Measurements from ENCODE around the gene ASB3. TPM values are rescaled to one million over a fixed set of nuclear protein-coding genes. Genes with fewer than 3 reads are reported as not detected.
"Not testable (repeated sequence)": the region's sequence is repeated elsewhere in the genome, so short reads cannot be mapped to it uniquely, and the experiment has no call there.

Gene ASB3
- polyA plus RNA-seq, 3 donors: 3.4 to 10.1 (median 5.5) TPM

GRCh38 chr2:53793821-53794220 is 7.1 kb upstream of the ASB3 start:
- no peak overlapping the region for H3K27ac ChIP-seq (ENCODE audit: low read depth, low read length)
- 74 to 91% (median 87%) methylated on average over 3 of the region's 3 CpGs for WGBS, 3 donors

- 90 to 97% (median 95%) methylated on average over 3 of the region's 3 CpGs for WGBS, 3 donors
- H3K27ac ChIP-seq (ENCODE audit: low read depth, low read length): no peak overlapping the region
Observed at GRCh38 chr2:53793261-53793660, 6.5 kb upstream of the ASB3 start.

GRCh38 chr2:53787614-53788289 is 999 bp upstream of the ASB3 start:
- no peak overlapping the region for H3K27ac ChIP-seq (ENCODE audit: low read depth, low read length)
- 1 to 2% (median 2%) methylated on average over 17 of the region's 17 CpGs for WGBS, 3 donors

- 0 to 1% (median 0%) methylated on average over 18 of the region's 18 CpGs for WGBS, 3 donors
- no peak overlapping the region for H3K27ac ChIP-seq (ENCODE audit: low read depth, low read length)
Observed at GRCh38 chr2:53786352-53786704, 425 bp downstream of the ASB3 start.

GRCh38 chr2:53785366-53785765 is 1.4 kb downstream of the ASB3 start:
- WGBS, 3 donors: 51 to 69% (median 69%) methylated on average over 11 of the region's 11 CpGs
- no peak overlapping the region for H3K27ac ChIP-seq (ENCODE audit: low read depth, low read length)

GRCh38 chr2:53784436-53784835 is 2.3 kb downstream of the ASB3 start:
- no peak overlapping the region for H3K27ac ChIP-seq (ENCODE audit: low read depth, low read length)

GRCh38 chr2:53782676-53783075 is 4.1 kb downstream of the ASB3 start:
- WGBS, 3 donors: 71 to 87% (median 71%) methylated on average over 8 of the region's 8 CpGs
- no peak overlapping the region for H3K27ac ChIP-seq (ENCODE audit: low read depth, low read length)

GRCh38 chr2:53780056-53780455 is 6.7 kb downstream of the ASB3 start:
- H3K27ac ChIP-seq (ENCODE audit: low read depth, low read length): no peak overlapping the region
- WGBS, 3 donors: 93 to 95% (median 94%) methylated on average over 4 of the region's 4 CpGs

- H3K27ac ChIP-seq (ENCODE audit: low read depth, low read length): no peak overlapping the region
- WGBS, 3 donors: 63 to 85% (median 82%) methylated on average over 5 of the region's 5 CpGs
Observed at GRCh38 chr2:53778536-53779162, 8.1 kb downstream of the ASB3 start.

GRCh38 chr2:53777134-53777533 is 9.6 kb downstream of the ASB3 start:
- WGBS, 3 donors: 53 to 79% (median 57%) methylated on average over 1 of the region's 1 CpG

GRCh38 chr2:53770264-53770663 is 16.5 kb downstream of the ASB3 start:
- H3K27ac ChIP-seq (ENCODE audit: low read depth, low read length): no peak overlapping the region
- 61 to 89% (median 84%) methylated on average over 4 of the region's 4 CpGs for WGBS, 3 donors

More at GRCh38 chr2:53777134-53777533, 9.6 kb downstream of the ASB3 start:
- no peak overlapping the region for H3K27ac ChIP-seq (ENCODE audit: low read depth, low read length)

GRCh38 chr2:53769318-53769945 is 17.3 kb downstream of the ASB3 start:
- 90 to 91% (median 90%) methylated on average over 15 of the region's 15 CpGs for WGBS, 3 donors
- H3K27ac ChIP-seq (ENCODE audit: low read depth, low read length): no peak overlapping the region

GRCh38 chr2:53768242-53768542 is 18.6 kb downstream of the ASB3 start:
- 0 to 2% (median 1%) methylated on average over 12 of the region's 12 CpGs for WGBS, 3 donors
- no peak overlapping the region for H3K27ac ChIP-seq (ENCODE audit: low read depth, low read length)

GRCh38 chr2:53767405-53768241 is 19.1 kb downstream of the ASB3 start, which contains the start of gene CHAC2:
Gene CHAC2, plus strand, starts transcription at chr2:53767804. Its CDS starts 83 bp downstream, at chr2:53767887.
- H3K27ac ChIP-seq (ENCODE audit: low read depth, low read length): no peak within 1 kb of the TSS
- WGBS, 3 donors: 0 to 1% (median 0%) methylated on average over 44 to 46 of the region's 46 CpGs

- 84 to 98% (median 89%) methylated on average over 1 of the region's 1 CpG for WGBS, 3 donors
Observed at GRCh38 chr2:53765767-53766166, 21.0 kb downstream of the ASB3 start.

GRCh38 chr2:53757206-53757605 is 29.5 kb downstream of the ASB3 start:
- not testable (repeated sequence) for H3K27ac ChIP-seq (ENCODE audit: low read depth, low read length)
- 98 to 99% (median 99%) methylated on average over 14 of the region's 14 CpGs for WGBS, 3 donors

More at GRCh38 chr2:53765767-53766166, 21.0 kb downstream of the ASB3 start:
- H3K27ac ChIP-seq (ENCODE audit: low read depth, low read length): no peak overlapping the region

GRCh38 chr2:53756644-53757043 is 30.1 kb downstream of the ASB3 start:
- no peak overlapping the region for H3K27ac ChIP-seq (ENCODE audit: low read depth, low read length)
- WGBS, 3 donors: 97 to 98% (median 97%) methylated on average over 15 of the region's 15 CpGs

GRCh38 chr2:53755121-53755520 is 31.6 kb downstream of the ASB3 start:
- WGBS, 3 donors: 59 to 72% (median 65%) methylated on average over 2 of the region's 2 CpGs
- H3K27ac ChIP-seq (ENCODE audit: low read depth, low read length): no peak overlapping the region

- H3K27ac ChIP-seq (ENCODE audit: low read depth, low read length): no peak overlapping the region
Observed at GRCh38 chr2:53753041-53753440, 33.7 kb downstream of the ASB3 start.
